Small intestine (tissue), 7 donors: ENCODE results near the gene ENGASE. TPM values are rescaled to one million over a fixed set of nuclear protein-coding genes. Genes with fewer than 3 reads are reported as not detected.

Source experiments
- DNase-seq, 2 donors: peaks; one replicate each; pipeline versions ENCODE4 v3.0.0 to v3.0.0-alpha.2; 2013
- FAIRE-seq: peaks from 2 replicates; lab custom pipeline; 2012; peaks lifted over from hg19 to GRCh38; lab: Jason Lieb, UNC
- H3K27ac ChIP-seq, 3 donors: one replicate each; pipeline ENCODE4 v1.5.1; 2013; ENCODE audit warnings: low read length in 2 of 3, mild to moderate bottlenecking in 2 of 3, control low read depth in 1 of 3, inconsistent platforms in 1 of 3, low read depth in 1 of 3, moderate library complexity in 1 of 3
- H3K27me3 ChIP-seq, 3 donors: one replicate each; pipeline ENCODE4 v1.6.1; 2013; ENCODE audit warnings: low read length in 3 of 3, inconsistent platforms in 1 of 3; ENCODE audit not compliant: control insufficient read depth in 3 of 3, insufficient read depth in 3 of 3
- H3K36me3 ChIP-seq, 3 donors: one replicate each; pipeline ENCODE4 v1.6.1; 2013; ENCODE audit warnings: low read length in 3 of 3, inconsistent platforms in 1 of 3, low read depth in 1 of 3, mild to moderate bottlenecking in 1 of 3, moderate library complexity in 1 of 3; ENCODE audit not compliant: control insufficient read depth in 3 of 3, insufficient read depth in 2 of 3
- H3K4me1 ChIP-seq, 3 donors: one replicate each; pipeline ENCODE4 v1.6.1; 2013; ENCODE audit warnings: low read length in 2 of 3, inconsistent platforms in 1 of 3, low read depth in 1 of 3, mild to moderate bottlenecking in 1 of 3, moderate library complexity in 1 of 3; ENCODE audit not compliant: control insufficient read depth in 3 of 3, insufficient read depth in 2 of 3
- H3K4me3 ChIP-seq, 3 donors: one replicate each; pipeline ENCODE4 v1.5.1; 2013; ENCODE audit warnings: low read length in 3 of 3, control low read depth in 1 of 3, inconsistent platforms in 1 of 3, low read depth in 1 of 3, mild to moderate bottlenecking in 1 of 3, moderate library complexity in 1 of 3
- H3K9me3 ChIP-seq, 2 donors: one replicate each; pipeline ENCODE4 v1.6.1; 2013; ENCODE audit warnings: low read depth in 1 of 2, low read length in 1 of 2; ENCODE audit not compliant: control insufficient read depth in 2 of 2, insufficient read depth in 1 of 2
- WGBS, 3 donors: extraction: QIAGEN DNeasy Blood & Tissue Kit; methylation state at CpG; one replicate each; pipeline ENCODE4 v1.1.7; 2013; 5-methylcytosine and 5-hydroxymethylcytosine counted together
- polyA plus RNA-seq, 4 donors: library from polyadenylated mRNA; stranded (reverse) in 3 of 4; unstranded in 1 of 4; fragments of 200-250 nt in 3 of 4; fragments of 120-200 nt in 1 of 4; gene quantifications; one replicate each; pipeline versions ENCODE4 v1.2.1 to v1.2.3, GENCODE V29; 2013
- donor health status: healthy with polysubstance abuse.
- donor health status: control.
- donor health status: control.
- donor health status: Bipolar disorder and iron deficiency.
- donor health status: healthy.

ENGASE gene
- polyA plus RNA-seq, 4 donors, result 17.6 to 87.9 (median 31.0) TPM

GRCh38 chr17:79107499-79108231 is 33.0 kb downstream of the ENGASE start:
- H3K27ac ChIP-seq, result no peak overlapping the region
- peaks cover 0 to 9% (median 0%) of the 10 kb centered on the region in 3 donors for H3K27me3 ChIP-seq
- no peaks in the 10 kb centered on the region for H3K4me1 ChIP-seq
- DNase-seq (no peak), FAIRE-seq (no peak)
- H3K9me3 ChIP-seq, result no peaks in the 10 kb centered on the region
- WGBS, 3 donors, result 85 to 86% (median 86%) methylated on average over 20 to 25 of the region's 25 CpGs
- no peak overlapping the region for H3K4me3 ChIP-seq
- no peaks in the 10 kb centered on the region for H3K36me3 ChIP-seq

- FAIRE-seq, result no peak
- WGBS, 3 donors, result 74% methylated on average over 24 to 26 of the region's 26 CpGs
Observed at GRCh38 chr17:79108232-79108850, 33.7 kb downstream of the ENGASE start.

GRCh38 chr17:79108870-79109269 is 34.2 kb downstream of the ENGASE start:
- Histone ChIP-seq H3K27ac (no peak overlapping the region), H3K9me3 (no peaks in the 10 kb centered on the region), H3K27me3 (peaks cover 0 to 3% (median 0%) of the 10 kb centered on the region in 3 donors), H3K36me3 (no peaks in the 10 kb centered on the region), H3K4me3 (no peak overlapping the region), H3K4me1 (no peaks in the 10 kb centered on the region)
- 69 to 86% (median 85%) methylated on average over 15 of the region's 15 CpGs for WGBS, 3 donors
- FAIRE-seq, result no peak
- DNase-seq, result no peak

More at GRCh38 chr17:79108232-79108850, 33.7 kb downstream of the ENGASE start:
- H3K4me1 ChIP-seq, result no peaks in the 10 kb centered on the region
- no peak overlapping the region for H3K4me3 ChIP-seq
- H3K27me3 ChIP-seq, result peaks cover 0 to 6% (median 0%) of the 10 kb centered on the region in 3 donors
- H3K36me3 ChIP-seq, result no peaks in the 10 kb centered on the region
- H3K27ac ChIP-seq, result no peak overlapping the region
- H3K9me3 ChIP-seq, result no peaks in the 10 kb centered on the region
- no peak for DNase-seq

GRCh38 chr17:79109584-79109983 is 35.0 kb downstream of the ENGASE start:
- H3K9me3 ChIP-seq, result no peaks in the 10 kb centered on the region
- no peaks in the 10 kb centered on the region for H3K36me3 ChIP-seq
- peaks cover 0 to 5% (median 0%) of the 10 kb centered on the region in 3 donors for H3K4me1 ChIP-seq
- no peak overlapping the region for H3K27ac ChIP-seq
- FAIRE-seq (no peak), DNase-seq (no peak)
- 24 to 39% (median 32%) methylated on average over 9 to 10 of the region's 10 CpGs for WGBS, 3 donors
- no peaks in the 10 kb centered on the region for H3K27me3 ChIP-seq
- H3K4me3 ChIP-seq, result no peak overlapping the region

- 78 to 87% (median 87%) methylated on average over 11 to 12 of the region's 12 CpGs for WGBS, 3 donors
- no peak for FAIRE-seq
- Histone ChIP-seq H3K4me1 (peaks cover 0 to 12% (median 0%) of the 10 kb centered on the region in 3 donors), H3K27me3 (no peaks in the 10 kb centered on the region), H3K9me3 (no peaks in the 10 kb centered on the region), H3K36me3 (no peaks in the 10 kb centered on the region), H3K4me3 (no peak overlapping the region), H3K27ac (no peak overlapping the region)
- DNase-seq, result no peak
Observed at GRCh38 chr17:79111097-79111496, 36.5 kb downstream of the ENGASE start.

- H3K36me3 ChIP-seq, result no peaks in the 10 kb centered on the region
- peaks cover 0 to 12% (median 0%) of the 10 kb centered on the region in 3 donors for H3K4me1 ChIP-seq
- no peak overlapping the region for H3K27ac ChIP-seq
- FAIRE-seq (no peak), DNase-seq (no peak)
- no peaks in the 10 kb centered on the region for H3K9me3 ChIP-seq
- WGBS, 3 donors, result 79 to 85% (median 84%) methylated on average over 10 to 11 of the region's 11 CpGs
- no peaks in the 10 kb centered on the region for H3K27me3 ChIP-seq
- no peak overlapping the region for H3K4me3 ChIP-seq
Observed at GRCh38 chr17:79112471-79112870, 37.8 kb downstream of the ENGASE start.

- 33 to 63% (median 39%) methylated on average over 17 of the region's 17 CpGs for WGBS, 3 donors
Observed at GRCh38 chr17:79113699-79114457, 39.3 kb downstream of the ENGASE start.

More at GRCh38 chr17:79113699-79114457, 39.3 kb downstream of the ENGASE start:
- H3K27ac ChIP-seq, result no peak overlapping the region
- DNase-seq (no peak), FAIRE-seq (no peak)
- H3K36me3 ChIP-seq, result no peaks in the 10 kb centered on the region
- H3K27me3 ChIP-seq, result no peaks in the 10 kb centered on the region
- no peak overlapping the region for H3K4me3 ChIP-seq
- H3K4me1 ChIP-seq, result peaks cover 0 to 12% (median 0%) of the 10 kb centered on the region in 3 donors
- no peaks in the 10 kb centered on the region for H3K9me3 ChIP-seq
